HG03469 (cell line): ENCODE results near the gene FARSB.

ENCODE experiments used
- ATAC-seq: cut with Tn5 transposase; IDR thresholded peaks from one replicate; pipeline ENCODE4 v1.9.1; 2021; ENCODE audit warnings: mild to moderate bottlenecking, moderate library complexity, moderate number of reproducible peaks; ENCODE audit not compliant: unreplicated experiment

The FARSB gene

GRCh38 chr2:222561817-222562645 lies 93.9 kb downstream of the FARSB start:
- ATAC-seq, result peak; percentile 62

- no peak for ATAC-seq
Measured at GRCh38 chr2:222561151-222561550, 94.7 kb downstream of the FARSB start.

DNA sequence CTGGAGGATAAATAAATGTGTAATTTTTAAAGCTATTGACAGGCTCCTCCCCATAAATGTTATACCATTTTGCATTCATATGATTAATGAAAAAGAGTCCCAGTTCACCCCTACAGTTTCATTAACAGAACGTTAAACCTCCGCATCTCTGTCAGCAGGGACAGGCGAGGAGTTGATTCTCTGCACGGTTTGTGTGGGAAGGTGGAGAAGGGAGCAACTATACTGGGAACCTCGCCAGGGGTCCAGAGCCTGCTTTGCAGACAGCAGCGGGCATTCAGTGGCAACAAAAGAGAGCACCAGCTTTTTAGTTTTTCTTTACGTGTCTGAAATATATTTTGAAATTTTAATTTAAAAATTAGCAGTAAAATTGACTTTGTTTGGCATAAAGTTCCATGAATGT lies 101.4 kb downstream of the FARSB start:
- no peak for ATAC-seq

- ATAC-seq, result no peak
Measured at GRCh38 chr2:222548992-222549391, 106.9 kb downstream of the FARSB start.

DNA sequence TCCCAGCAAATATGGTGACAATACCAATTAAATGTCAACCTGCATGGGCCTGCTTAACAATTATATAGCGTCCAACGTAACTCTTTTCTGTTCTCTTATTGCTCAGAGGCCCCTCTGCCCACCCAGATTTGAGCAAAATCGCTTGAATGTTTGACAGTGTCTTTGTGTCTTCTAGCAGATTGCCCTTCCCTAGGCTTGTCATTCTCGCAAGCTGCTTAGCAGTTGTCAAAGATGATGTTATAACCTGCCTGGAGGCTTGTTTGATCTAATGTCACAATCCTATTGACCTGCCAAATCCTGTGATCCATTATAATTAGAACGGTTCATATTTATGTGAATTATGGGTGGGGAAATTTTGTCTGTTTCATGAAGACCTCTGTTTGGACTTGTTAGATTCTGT lies 108.8 kb downstream of the FARSB start:
- no peak for ATAC-seq

DNA sequence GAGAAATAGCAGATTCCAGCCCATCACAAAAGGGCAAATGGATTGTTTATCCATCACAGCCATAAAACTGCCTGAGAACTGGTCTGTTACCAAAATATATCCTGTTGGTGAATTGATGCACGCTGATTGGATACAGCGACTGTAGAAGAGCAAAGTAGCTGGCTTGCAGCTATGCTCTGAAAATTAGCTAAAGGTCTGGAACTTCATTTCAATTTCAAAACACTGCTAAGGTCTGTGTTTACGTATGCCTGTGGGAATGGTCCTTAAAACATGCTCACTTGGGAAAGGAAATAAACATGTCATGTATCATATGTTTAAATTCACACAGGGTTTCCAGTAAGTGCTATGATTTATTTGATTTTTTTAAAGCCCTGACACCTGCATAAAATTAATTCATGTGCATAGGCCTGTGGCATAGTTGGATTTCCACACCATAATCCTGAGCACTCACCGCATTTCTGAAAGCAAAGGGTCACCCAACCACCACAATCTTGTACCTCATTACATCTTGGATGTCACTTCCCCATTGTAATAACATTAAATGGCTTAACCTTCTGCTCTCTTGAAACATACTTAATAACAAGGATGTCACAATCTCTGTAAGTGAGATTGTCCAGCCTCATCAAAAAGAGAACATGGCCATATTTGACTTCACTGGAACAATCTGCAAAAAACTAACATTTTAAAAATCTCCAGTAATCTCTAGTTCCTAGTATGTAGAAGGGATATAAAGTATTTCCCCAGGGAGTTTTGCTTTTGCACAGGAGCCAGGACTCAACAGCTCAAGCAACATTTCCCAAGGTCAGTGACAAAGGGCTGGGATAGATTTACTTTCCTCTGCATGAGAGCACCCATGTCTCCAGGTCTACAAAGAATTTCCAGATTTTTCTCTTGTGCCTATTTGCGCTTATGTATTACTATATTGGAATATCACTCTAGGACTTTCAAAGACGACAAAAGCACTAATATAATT lies 109.8 kb downstream of the FARSB start:
- no peak for ATAC-seq

- ATAC-seq, result no peak
Measured at GRCh38 chr2:222544661-222545060, 111.2 kb downstream of the FARSB start.

GRCh38 chr2:222538535-222538934 lies 117.4 kb downstream of the FARSB start:
- no peak for ATAC-seq

DNA sequence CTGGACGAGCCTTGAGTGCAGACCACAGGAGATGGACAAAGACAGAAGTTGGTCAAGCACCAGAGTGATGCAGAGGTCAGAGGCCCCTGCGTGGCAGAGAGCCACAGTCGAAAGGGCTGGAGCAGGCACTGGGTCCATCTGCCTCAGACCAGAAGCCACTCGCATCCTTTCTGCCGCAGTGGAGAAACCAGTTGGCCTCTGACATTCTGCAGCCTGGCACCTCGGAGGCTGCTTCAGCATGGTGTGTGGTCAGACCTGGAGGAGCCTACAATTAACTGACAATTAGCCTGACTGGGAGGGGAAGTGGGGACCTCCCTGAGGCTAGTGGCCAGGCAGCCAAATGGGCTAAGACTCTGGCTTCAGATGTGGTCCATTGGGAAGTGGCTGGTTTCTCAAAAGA lies 120.4 kb downstream of the FARSB start:
- ATAC-seq, result no peak

GRCh38 chr2:222532315-222532714 lies 123.6 kb downstream of the FARSB start:
- no peak for ATAC-seq

DNA sequence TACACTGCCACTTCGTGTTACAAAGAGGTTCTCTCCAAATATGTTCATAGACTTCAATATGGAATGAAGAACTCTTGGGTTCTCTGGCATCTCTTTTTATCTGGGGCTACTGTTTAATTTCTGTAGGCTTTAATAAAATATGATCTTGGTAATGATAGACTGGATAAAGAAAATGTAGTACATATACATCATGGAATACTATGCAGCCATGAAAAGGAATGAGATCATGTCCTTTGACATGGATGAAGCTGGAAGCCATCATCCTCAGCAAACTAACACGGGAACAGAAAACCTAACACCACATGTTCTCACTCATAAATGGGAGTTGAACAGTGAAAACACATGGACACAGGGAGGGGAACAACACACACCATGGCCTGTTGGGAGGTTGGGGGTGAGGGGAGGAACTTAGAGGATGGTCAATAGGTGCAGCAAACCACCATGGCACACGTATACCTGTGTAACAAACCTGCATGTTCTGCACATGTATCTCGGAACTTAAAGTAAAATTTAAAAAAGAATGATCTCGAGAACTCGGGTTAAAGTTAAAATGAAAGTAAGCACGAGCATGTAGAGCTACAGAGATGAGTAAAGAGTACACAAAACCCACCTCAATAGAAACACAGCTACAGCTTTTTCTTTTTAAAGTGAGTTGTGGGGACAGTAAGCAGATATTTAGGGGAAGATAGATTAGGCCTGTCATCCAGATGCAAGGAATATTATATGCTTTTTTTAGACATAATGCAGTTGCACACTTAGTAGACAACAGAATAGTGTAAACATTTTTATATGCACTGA lies 129.2 kb downstream of the FARSB start:
- no peak for ATAC-seq

DNA sequence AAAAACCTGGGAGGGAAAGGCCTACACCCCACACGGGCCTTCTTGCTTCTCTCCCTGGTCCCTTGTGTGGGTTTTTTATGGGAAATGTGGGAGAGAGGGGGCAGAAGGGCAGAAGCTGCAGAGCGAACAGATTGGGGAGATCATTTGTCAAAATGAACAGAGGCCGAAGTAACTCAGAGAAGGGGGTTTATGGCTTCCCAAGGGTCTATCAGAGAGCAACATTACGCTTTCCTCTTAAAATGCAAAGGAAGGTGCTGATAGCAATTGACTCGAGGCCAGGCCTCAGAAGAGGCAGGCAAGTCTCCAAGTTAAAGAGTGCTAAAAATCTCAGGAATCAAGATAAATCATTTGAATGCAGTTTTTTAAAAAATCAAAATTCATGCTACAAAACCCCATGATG lies 130.1 kb downstream of the FARSB start:
- no peak for ATAC-seq

- ATAC-seq, result peak; percentile 33
Measured at GRCh38 chr2:222523783-222524544, 131.9 kb downstream of the FARSB start.

GRCh38 chr2:222522082-222522481 lies 133.8 kb downstream of the FARSB start:
- no peak for ATAC-seq

- peak; percentile 73 for ATAC-seq
Measured at GRCh38 chr2:222521099-222521498, 134.8 kb downstream of the FARSB start.
